HepG2 (cell line): ENCODE measurements around the gene CPLX3. TPM values are rescaled to one million over a fixed set of nuclear protein-coding genes. Genes with fewer than 3 reads are reported as not detected.

ENCODE experiments used
- CSRNP1 ChIP-seq: sonication (generic); formaldehyde crosslinking; IDR thresholded peaks from 2 replicates; pipeline ENCODE4 v1.8.1; 2023; ENCODE audit warnings: mild to moderate bottlenecking, missing genetic modification reagents
- HDAC1 ChIP-seq: sonication (generic); formaldehyde crosslinking; IDR thresholded peaks from 2 replicates; pipeline ENCODE4 v1.5.1; 2020; ENCODE audit warnings: mild to moderate bottlenecking, missing genetic modification reagents
- HNF4A ChIP-seq: sonication (generic); formaldehyde crosslinking; IDR thresholded peaks from 2 replicates; pipeline ENCODE4 v1.4.0; 2020; ENCODE audit warnings: missing genetic modification reagents
- JUNB ChIP-seq: sonication (generic); formaldehyde crosslinking; IDR thresholded peaks from 2 replicates; pipeline ENCODE4 v1.8.0; 2022; ENCODE audit warnings: missing genetic modification reagents, mild to moderate bottlenecking, borderline replicate concordance
- MIXL1 ChIP-seq: IDR thresholded peaks from 2 replicates; pipeline ENCODE4 v1.6.1; 2016
- MTF1 ChIP-seq: sonication (generic); formaldehyde crosslinking; IDR thresholded peaks from 2 replicates; pipeline ENCODE4 v1.5.0; 2020; ENCODE audit warnings: missing genetic modification reagents
- PAXIP1 ChIP-seq: sonication (generic); formaldehyde crosslinking; conservative IDR thresholded peaks from 2 replicates; pipeline ENCODE4 v1.4.0; 2020; ENCODE audit warnings: mild to moderate bottlenecking, missing genetic modification reagents, moderate library complexity
- TFDP2 ChIP-seq: sonication (generic); formaldehyde crosslinking; IDR thresholded peaks from 2 replicates; pipeline ENCODE4 v1.4.0; 2020; ENCODE audit warnings: missing genetic modification reagents
- ZNF264 ChIP-seq: sonication (generic); formaldehyde crosslinking; IDR thresholded peaks from 2 replicates; pipeline ENCODE4 v1.4.0; 2020; ENCODE audit warnings: missing genetic modification reagents
- ZNF326 ChIP-seq: sonication (generic); formaldehyde crosslinking; IDR thresholded peaks from 2 replicates; pipeline ENCODE4 v1.4.0; 2020; ENCODE audit warnings: missing genetic modification reagents, borderline replicate concordance
- ZNF407 ChIP-seq: sonication (generic); formaldehyde crosslinking; IDR thresholded peaks from one replicate; pipeline ENCODE4 v1.5.1; 2020; ENCODE audit warnings: mild to moderate bottlenecking, missing genetic modification reagents; ENCODE audit errors: not compliant biosample characterization
- ZNF543 ChIP-seq: sonication (generic); formaldehyde crosslinking; IDR thresholded peaks from 2 replicates; pipeline ENCODE4 v1.4.0; 2020; ENCODE audit warnings: mild to moderate bottlenecking, missing genetic modification reagents
- ZNF776 ChIP-seq: sonication (generic); formaldehyde crosslinking; IDR thresholded peaks from 2 replicates; pipeline ENCODE4 v1.4.0; 2020; ENCODE audit warnings: mild to moderate bottlenecking, missing genetic modification reagents
- ZNF883 ChIP-seq: sonication (generic); formaldehyde crosslinking; IDR thresholded peaks from 2 replicates; pipeline ENCODE4 v1.5.1; 2020; ENCODE audit warnings: mild to moderate bottlenecking, missing genetic modification reagents; ENCODE audit errors: not compliant biosample characterization
- polyA plus RNA-seq, 8 experiments: library from polyadenylated mRNA; depleted of rRNA in 3 of 8; stranded (reverse) in 7 of 8; unstranded in 1 of 8; fragments of >200 nt; fragmentation: Illumina TruSeq in 4 of 8; extraction: Trizol in 4 of 8; gene quantifications; 2 replicates each; pipeline versions ENCODE4 v1.2.1 to v1.2.3, GENCODE V29; 2011 to 2016; ENCODE audit warnings: low read depth in 4 of 8, missing spikeins in 1 of 8, mixed read lengths in 1 of 8; ENCODE audit not compliant: insufficient read depth in 1 of 8
- total RNA-seq, 5 experiments: library from RNA; depleted of rRNA; stranded (reverse); fragments of >200 nt; fragmentation: Illumina TruSeq; extraction: Trizol; gene quantifications; 2 replicates each; pipeline ENCODE4 v1.2.3, GENCODE V29; 2016; ENCODE audit warnings: low read depth in 1 of 5

Gene CPLX3
- total and polyA plus RNA-seq, 2 of the 13 experiments (the other 11 are each of a cell fraction or from before 2014, with no cell fraction given): not detected

- TF ChIP-seq CSRNP1 (0 out of 2 replicates have a peak, but pooled peaks have one; percentile 39), ZNF543 (0 out of 2 replicates have a peak, but pooled peaks have one; percentile 34), ZNF883 (CRISPR knock-in tag) (no peak), JUNB (CRISPR knock-in tag) (no peak), HDAC1 (CRISPR knock-in tag) (peak; percentile 35; the same call in 1 of the 2 replicates), MTF1 (no peak), ZNF776 (CRISPR knock-in tag) (no peak; the same call in 1 of the 2 replicates), ZNF407 (peak; percentile 35), HNF4A (peak; percentile 10; the same call in 1 of the 2 replicates), PAXIP1 (CRISPR knock-in tag) (peak; percentile 23; the same call in 1 of the 2 replicates), MIXL1 (CRISPR knock-in tag) (no peak), ZNF326 (CRISPR knock-in tag) (no peak), TFDP2 (CRISPR knock-in tag) (peak; percentile 53; the same call in 1 of the 2 replicates), ZNF264 (CRISPR knock-in tag) (0 out of 2 replicates have a peak, but pooled peaks have one; percentile 23)
Measured at GRCh38 chr15:74783072-74783807, 43.2 kb upstream of the CPLX3 start (continued).
